A673 (cell line): Measurements from ENCODE around the gene WIPF3.

Source experiments
- CTCF ChIP-seq: fragments of 300-800, 200-600 bp; sonication (generic); conservative IDR thresholded peaks from 2 replicates; pipeline ENCODE4 v1.5.1; 2017; ENCODE audit warnings: low read depth, mild to moderate bottlenecking, antibody characterized with exemption, low read length, moderate library complexity, mixed read lengths
- EZH2 ChIP-seq: fragments of 200-600 bp; sonication (generic); IDR thresholded peaks from 2 replicates; pipeline ENCODE4 v1.6.1; 2017; ENCODE audit warnings: borderline replicate concordance, low read depth, mild to moderate bottlenecking, mixed read lengths, antibody characterized with exemption, low read length; ENCODE audit not compliant: poor library complexity, severe bottlenecking

GRCh38 chr7:29958667-29959358, 152.5 kb downstream of the WIPF3 start:
- TF ChIP-seq CTCF: no peak
- TF ChIP-seq EZH2: no peak
